NCI-H2196 (cell line): ENCODE measurements around the gene NTMT1.
"Not testable (repeated sequence)": the region's sequence is repeated elsewhere in the genome, so short reads cannot be mapped to it uniquely, and the experiment has no call there.

Experiments used
- DNase-seq: peaks from one replicate; lab custom pipeline; 2025; ENCODE audit not compliant: unreplicated experiment; lab: John Stamatoyannopoulos, UW

Gene NTMT1

GRCh38 chr9:129626079-129626624 is at the start of gene NTMT1:
Gene NTMT1, plus strand, starts transcription at chr9:129626163. Its CDS starts 6,541 bp downstream, at chr9:129632704.
- DNase-seq = peak; percentile 82

GRCh38 chr9:129576546-129577543 is 49.1 kb upstream of the NTMT1 start:
- no peak for DNase-seq

- DNase-seq = no peak
Measured at GRCh38 chr9:129579294-129579693, 46.7 kb upstream of the NTMT1 start.

GRCh38 chr9:129580211-129580915 is 45.6 kb upstream of the NTMT1 start:
- no peak for DNase-seq

- DNase-seq = no peak
Measured at GRCh38 chr9:129581505-129582189, 44.3 kb upstream of the NTMT1 start.

- no peak for DNase-seq
Measured at GRCh38 chr9:129582855-129583254, 43.1 kb upstream of the NTMT1 start.

GRCh38 chr9:129583308-129584038 is 42.5 kb upstream of the NTMT1 start:
- DNase-seq = no peak

- peak; percentile 59 for DNase-seq
Measured at GRCh38 chr9:129584136-129584535, 41.8 kb upstream of the NTMT1 start.

GRCh38 chr9:129585352-129585751 is 40.6 kb upstream of the NTMT1 start:
- no peak for DNase-seq

- no peak for DNase-seq
Measured at GRCh38 chr9:129586245-129586644, 39.7 kb upstream of the NTMT1 start.

- no peak for DNase-seq
Measured at GRCh38 chr9:129586685-129587084, 39.3 kb upstream of the NTMT1 start.

- DNase-seq = no peak
Measured at GRCh38 chr9:129587487-129588262, 38.3 kb upstream of the NTMT1 start.

- DNase-seq = no peak
Measured at GRCh38 chr9:129590466-129590865, 35.5 kb upstream of the NTMT1 start.

- DNase-seq = no peak
Measured at GRCh38 chr9:129591916-129592315, 34.0 kb upstream of the NTMT1 start.

GRCh38 chr9:129592790-129593189 is 33.2 kb upstream of the NTMT1 start:
- not testable (repeated sequence) for DNase-seq

- DNase-seq = no peak
Measured at GRCh38 chr9:129594632-129595031, 31.3 kb upstream of the NTMT1 start.

GRCh38 chr9:129595311-129595741 is 30.6 kb upstream of the NTMT1 start:
- DNase-seq = no peak

GRCh38 chr9:129595903-129596540 is 29.9 kb upstream of the NTMT1 start:
- DNase-seq = no peak
